HEK293 (cell line): Measurements from ENCODE around the gene BNC1.
"Not testable (repeated sequence)": the region's sequence is repeated elsewhere in the genome, so short reads cannot be mapped to it uniquely, and the experiment has no call there.

ENCODE experiments used
- CTCF ChIA-PET: fragments of 350-600 bp; formaldehyde crosslinking; extraction: SDS; loops from one replicate; lab custom pipeline; 2021; ENCODE audit warnings: antibody characterized with exemption; lab: Yijun Ruan, JAX
- POLR2A ChIA-PET: fragments of 300-600 bp; formaldehyde crosslinking; extraction: SDS; loops from one replicate; lab custom pipeline; 2020; ENCODE audit warnings: antibody characterized with exemption, inconsistent platforms; lab: Yijun Ruan, JAX
- H3K27ac ChIP-seq: fragments of 200-500 bp; sonication (Bioruptor generic); 2 replicates; pipeline ENCODE4 v1.5.1; 2014; ENCODE audit warnings: low read depth, low read length, control low read depth, inconsistent platforms; ENCODE audit errors: extremely low read depth
- H3K36me3 ChIP-seq, 2 experiments: fragments of 200-500 bp in 1 of 2; sonication (Bioruptor generic) in 1 of 2; 1 replicate in 1 of 2; 2 replicates in 1 of 2; pipeline ENCODE4 v1.5.1; 2014 to 2017; ENCODE audit warnings: inconsistent platforms in 2 of 2, low read length in 2 of 2; ENCODE audit not compliant: control insufficient read depth in 2 of 2, insufficient read depth in 1 of 2
- H3K4me1 ChIP-seq: fragments of 200-500 bp; sonication (Bioruptor generic); 2 replicates; pipeline ENCODE4 v1.5.1; 2014; ENCODE audit warnings: mild to moderate bottlenecking, low read length, inconsistent platforms; ENCODE audit not compliant: control insufficient read depth, insufficient read depth
- H3K4me3 ChIP-seq: 2 replicates; pipeline ENCODE4 v1.5.1; 2011; ENCODE audit warnings: low read depth, mild to moderate bottlenecking, control low read depth, low read length, moderate library complexity
- H3K9me3 ChIP-seq: fragments of 200-500 bp; sonication (Bioruptor generic); 2 replicates; pipeline ENCODE4 v1.5.1; 2014; ENCODE audit warnings: low read depth, low read length, inconsistent platforms; ENCODE audit not compliant: control insufficient read depth, insufficient read depth
- GLI4 ChIP-seq: fragments of 450-650 bp; formaldehyde crosslinking; IDR thresholded peaks from 2 replicates; pipeline ENCODE4 v1.5.1; 2016; ENCODE audit warnings: missing biosample characterization, missing genetic modification characterization
- KLF16 ChIP-seq: fragments of 450-650 bp; formaldehyde crosslinking; IDR thresholded peaks from 2 replicates; pipeline ENCODE4 v1.5.1; 2017; ENCODE audit warnings: missing biosample characterization, missing genetic modification characterization
- PATZ1 ChIP-seq: fragments of 450-650 bp; formaldehyde crosslinking; IDR thresholded peaks from 2 replicates; pipeline ENCODE4 v1.5.1; 2016; ENCODE audit warnings: missing biosample characterization, missing genetic modification characterization
- REPIN1 ChIP-seq: fragments of 450-650 bp; formaldehyde crosslinking; IDR thresholded peaks from 2 replicates; pipeline ENCODE4 v1.5.1; 2017; ENCODE audit warnings: missing biosample characterization, missing genetic modification characterization, low read depth
- TCF7L2 ChIP-seq: IDR thresholded peaks from 2 replicates; pipeline ENCODE4 v1.6.1; 2011; ENCODE audit warnings: low read depth, mild to moderate bottlenecking, inconsistent platforms, low read length, moderate library complexity, borderline replicate concordance
- ZBTB10 ChIP-seq: fragments of 450-650 bp; formaldehyde crosslinking; IDR thresholded peaks from 2 replicates; pipeline ENCODE4 v1.5.1; 2016; ENCODE audit warnings: missing biosample characterization, missing genetic modification characterization
- ZBTB7A ChIP-seq: fragments of 450-650 bp; formaldehyde crosslinking; IDR thresholded peaks from 2 replicates; pipeline ENCODE4 v1.5.1; 2016; ENCODE audit warnings: low read depth, missing biosample characterization, missing genetic modification characterization
- ZNF266 ChIP-seq: fragments of 450-650 bp; formaldehyde crosslinking; IDR thresholded peaks from 2 replicates; pipeline ENCODE4 v1.5.1; 2016; ENCODE audit warnings: missing biosample characterization, missing genetic modification characterization, low read depth
- ZNF274 ChIP-seq, 2 experiments: fragments of 200-500 bp in 1 of 2; fragments of 450-650 bp in 1 of 2; sonication (Bioruptor generic) in 1 of 2; formaldehyde crosslinking in 1 of 2; IDR thresholded peaks; 2 replicates each; pipeline versions ENCODE4 v1.5.1 to v1.6.1; 2014 to 2016; ENCODE audit warnings: borderline replicate concordance in 1 of 2, inconsistent platforms in 1 of 2, low read length in 1 of 2, missing biosample characterization in 1 of 2, missing genetic modification characterization in 1 of 2
- ZNF391 ChIP-seq: fragments of 450-650 bp; formaldehyde crosslinking; IDR thresholded peaks from 2 replicates; pipeline ENCODE4 v1.5.1; 2016; ENCODE audit warnings: low read depth, missing biosample characterization, missing genetic modification characterization, borderline replicate concordance
- ZNF473 ChIP-seq: fragments of 450-650 bp; formaldehyde crosslinking; IDR thresholded peaks from 2 replicates; pipeline ENCODE4 v1.5.1; 2017; ENCODE audit warnings: missing biosample characterization, missing genetic modification characterization
- ZNF501 ChIP-seq: fragments of 450-650 bp; formaldehyde crosslinking; IDR thresholded peaks from 2 replicates; pipeline ENCODE4 v1.5.1; 2016; ENCODE audit warnings: missing biosample characterization, missing genetic modification characterization
- ZNF530 ChIP-seq: fragments of 450-650 bp; formaldehyde crosslinking; IDR thresholded peaks from 2 replicates; pipeline ENCODE4 v1.5.1; 2016; ENCODE audit warnings: low read depth, missing biosample characterization, missing genetic modification characterization
- ZNF558 ChIP-seq: fragments of 450-650 bp; formaldehyde crosslinking; IDR thresholded peaks from 2 replicates; pipeline ENCODE4 v1.5.1; 2016; ENCODE audit warnings: missing biosample characterization, missing genetic modification characterization
- ZNF670 ChIP-seq: fragments of 450-650 bp; formaldehyde crosslinking; IDR thresholded peaks from 2 replicates; pipeline ENCODE4 v1.5.1; 2016; ENCODE audit warnings: missing biosample characterization, missing genetic modification characterization, low read depth
- ZNF777 ChIP-seq: fragments of 450-650 bp; formaldehyde crosslinking; IDR thresholded peaks from 2 replicates; pipeline ENCODE4 v1.5.1; 2017; ENCODE audit warnings: missing biosample characterization, missing genetic modification characterization, borderline replicate concordance
- TF ChIP-seq, protein P1 (sequence below): fragments of 450-650 bp; formaldehyde crosslinking; IDR thresholded peaks from 2 replicates; pipeline ENCODE4 v1.5.1; 2016; ENCODE audit warnings: missing biosample characterization, missing genetic modification characterization
- TF ChIP-seq, protein P2 (sequence below): fragments of 450-650 bp; formaldehyde crosslinking; IDR thresholded peaks from 2 replicates; pipeline ENCODE4 v1.5.1; 2016; ENCODE audit warnings: missing biosample characterization, missing genetic modification characterization

BNC1 gene

DNA sequence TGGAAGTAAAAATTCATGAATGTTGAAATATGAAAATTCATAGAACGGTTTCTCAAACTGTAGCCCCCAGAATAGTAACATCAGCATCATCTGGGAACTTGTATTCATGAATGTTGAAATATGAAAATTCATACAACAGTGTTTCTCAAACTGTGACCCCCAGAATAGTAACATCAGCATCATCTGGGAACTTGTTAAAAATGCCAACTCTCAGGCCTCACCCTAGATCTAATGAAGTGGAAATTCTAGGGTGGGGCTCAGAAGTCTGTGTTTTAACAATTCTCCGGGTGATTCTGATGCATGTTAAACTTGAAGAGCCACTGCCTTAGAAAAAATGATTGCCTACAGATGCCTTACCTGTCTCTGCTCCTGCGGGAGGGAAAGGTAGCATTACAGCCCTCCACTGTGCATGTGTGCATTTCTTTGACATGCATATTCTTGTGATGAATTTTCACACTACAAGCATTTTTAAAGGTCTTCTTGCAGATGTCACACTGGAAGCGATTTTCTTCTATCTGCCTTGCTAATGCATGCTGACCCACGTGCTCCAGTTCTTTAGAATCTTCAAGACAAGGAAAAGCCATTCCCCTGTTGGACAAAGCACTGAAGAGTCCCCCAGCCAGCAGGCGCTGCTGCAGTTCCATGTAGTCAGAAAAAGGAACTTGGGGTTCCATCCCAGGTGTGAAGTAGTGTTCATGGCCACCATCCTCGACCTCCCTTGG lies 21.7 kb downstream of the BNC1 start (continued):
- no peak for TF ChIP-seq ZBTB10 (tag by site-specific recombination)
- no peak for TF ChIP-seq ZNF558 (tag by site-specific recombination)
- no peak for TF ChIP-seq TCF7L2
- TF ChIP-seq, all 188 proteins: peak for 0

- H3K9me3 ChIP-seq, H3K36me3 ChIP-seq, H3K4me3 ChIP-seq, H3K27ac ChIP-seq, H3K4me1 ChIP-seq, POLR2A ChIA-PET: not testable (repeated sequence)
- CTCF ChIA-PET, result interaction anchor here (1.1 kb wide), 1 partner anchor 14 kb away, joined by 4 read pairs; no protein-coding TSS in a partner anchor
Measured at GRCh38 chr15:83262181-83262580, 22.3 kb downstream of the BNC1 start.

GRCh38 chr15:83250781-83251180 lies 33.7 kb downstream of the BNC1 start:
- H3K4me3 ChIP-seq, result no peak overlapping the region
- POLR2A ChIA-PET, result no interaction called here
- CTCF ChIA-PET, result interaction anchor here (0.6 to 10.3 kb wide), 9 partner anchors 11 to 784 kb away, joined by 3 to 323 read pairs (median 4); no protein-coding TSS in a partner anchor
- no peaks in the 10 kb centered on the region for H3K9me3 ChIP-seq
- H3K4me1 ChIP-seq, result no peaks in the 10 kb centered on the region
- H3K27ac ChIP-seq, result no peak overlapping the region
- TF ChIP-seq ZNF266 (tag by site-specific recombination) (no peak), ZNF274 (IDR thresholded peaks at IDR 0.05; ENCODE audit: low read length) (no peak), ZNF274 (tag by site-specific recombination; IDR thresholded peaks at IDR 0.05; ENCODE audit: borderline replicate concordance) (no peak), ZNF473 (tag by site-specific recombination) (no peak), PATZ1 (no peak), ZNF530 (tag by site-specific recombination) (no peak)
- H3K36me3 ChIP-seq, result no peaks in the 10 kb centered on the region

DNA sequence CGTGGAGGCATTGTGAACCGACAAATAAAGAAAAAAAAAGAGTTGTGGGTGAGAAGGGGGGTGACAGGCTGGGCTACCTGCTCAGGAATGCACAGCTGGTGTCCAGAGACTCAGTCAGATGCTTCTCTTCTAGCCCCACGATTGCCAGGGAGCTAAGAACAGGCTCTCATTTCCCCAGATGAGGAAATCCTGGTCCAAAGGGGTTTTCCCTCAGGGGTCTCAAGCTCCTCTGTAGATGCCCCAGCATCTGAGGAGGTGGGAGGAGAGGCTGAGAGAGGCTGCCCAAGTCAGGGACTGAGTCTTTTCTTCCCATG lies 35.5 kb downstream of the BNC1 start:
- H3K9me3 ChIP-seq, result no peaks in the 10 kb centered on the region
- no peak overlapping the region for H3K4me3 ChIP-seq
- no peaks in the 10 kb centered on the region for H3K36me3 ChIP-seq
- no peaks in the 10 kb centered on the region for H3K4me1 ChIP-seq
- CTCF ChIA-PET, result interaction anchor here (0.6 to 10.3 kb wide), 56 partner anchors 9 to 821 kb away, joined by 3 to 323 read pairs (median 5); partner anchors contain the start of gene SH3GL3
- H3K27ac ChIP-seq, result no peak overlapping the region
- TF ChIP-seq ZNF777 (tag by site-specific recombination), result no peak
- TF ChIP-seq, protein P1, sequence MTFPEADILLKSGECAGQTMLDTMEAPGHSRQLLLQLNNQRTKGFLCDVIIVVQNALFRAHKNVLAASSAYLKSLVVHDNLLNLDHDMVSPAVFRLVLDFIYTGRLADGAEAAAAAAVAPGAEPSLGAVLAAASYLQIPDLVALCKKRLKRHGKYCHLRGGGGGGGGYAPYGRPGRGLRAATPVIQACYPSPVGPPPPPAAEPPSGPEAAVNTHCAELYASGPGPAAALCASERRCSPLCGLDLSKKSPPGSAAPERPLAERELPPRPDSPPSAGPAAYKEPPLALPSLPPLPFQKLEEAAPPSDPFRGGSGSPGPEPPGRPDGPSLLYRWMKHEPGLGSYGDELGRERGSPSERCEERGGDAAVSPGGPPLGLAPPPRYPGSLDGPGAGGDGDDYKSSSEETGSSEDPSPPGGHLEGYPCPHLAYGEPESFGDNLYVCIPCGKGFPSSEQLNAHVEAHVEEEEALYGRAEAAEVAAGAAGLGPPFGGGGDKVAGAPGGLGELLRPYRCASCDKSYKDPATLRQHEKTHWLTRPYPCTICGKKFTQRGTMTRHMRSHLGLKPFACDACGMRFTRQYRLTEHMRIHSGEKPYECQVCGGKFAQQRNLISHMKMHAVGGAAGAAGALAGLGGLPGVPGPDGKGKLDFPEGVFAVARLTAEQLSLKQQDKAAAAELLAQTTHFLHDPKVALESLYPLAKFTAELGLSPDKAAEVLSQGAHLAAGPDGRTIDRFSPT (tag by site-specific recombination), result no peak
- TF ChIP-seq ZBTB7A (tag by site-specific recombination), result no peak
- no peak for TF ChIP-seq KLF16
- no peak for TF ChIP-seq ZNF391 (tag by site-specific recombination)
- no peak for TF ChIP-seq REPIN1 (tag by site-specific recombination)
- TF ChIP-seq GLI4 (tag by site-specific recombination), result no peak
- TF ChIP-seq ZNF670, result no peak
- TF ChIP-seq ZNF501 (tag by site-specific recombination), result no peak
- TF ChIP-seq, protein P2, sequence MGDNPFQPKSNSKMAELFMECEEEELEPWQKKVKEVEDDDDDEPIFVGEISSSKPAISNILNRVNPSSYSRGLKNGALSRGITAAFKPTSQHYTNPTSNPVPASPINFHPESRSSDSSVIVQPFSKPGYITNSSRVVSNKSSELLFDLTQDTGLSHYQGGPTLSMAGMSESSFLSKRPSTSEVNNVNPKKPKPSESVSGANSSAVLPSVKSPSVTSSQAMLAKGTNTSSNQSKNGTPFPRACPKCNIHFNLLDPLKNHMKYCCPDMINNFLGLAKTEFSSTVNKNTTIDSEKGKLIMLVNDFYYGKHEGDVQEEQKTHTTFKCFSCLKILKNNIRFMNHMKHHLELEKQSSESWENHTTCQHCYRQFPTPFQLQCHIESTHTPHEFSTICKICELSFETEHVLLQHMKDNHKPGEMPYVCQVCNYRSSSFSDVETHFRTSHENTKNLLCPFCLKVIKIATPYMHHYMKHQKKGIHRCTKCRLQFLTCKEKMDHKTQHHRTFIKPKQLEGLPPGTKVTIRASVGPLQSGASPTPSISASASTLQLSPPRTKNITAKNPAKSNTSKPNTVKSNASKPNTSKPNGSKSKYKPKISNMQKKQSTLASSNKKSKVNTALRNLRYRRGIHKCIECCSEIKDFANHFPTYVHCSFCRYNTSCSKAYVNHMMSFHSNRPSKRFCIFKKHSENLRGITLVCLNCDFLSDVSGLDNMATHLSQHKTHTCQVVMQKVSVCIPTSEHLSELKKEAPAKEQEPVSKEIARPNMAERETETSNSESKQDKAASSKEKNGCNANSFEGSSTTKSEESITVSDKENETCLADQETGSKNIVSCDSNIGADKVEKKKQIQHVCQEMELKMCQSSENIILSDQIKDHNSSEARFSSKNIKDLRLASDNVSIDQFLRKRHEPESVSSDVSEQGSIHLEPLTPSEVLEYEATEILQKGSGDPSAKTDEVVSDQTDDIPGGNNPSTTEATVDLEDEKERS (tag by site-specific recombination), result no peak
- TF ChIP-seq, all 188 proteins: peak for 0
- POLR2A ChIA-PET, result interaction anchor here (0.5 kb wide), 1 partner anchor 65 kb away, joined by 10 read pairs; no protein-coding TSS in a partner anchor
